OCI-LY3 (cell line): ENCODE results near the gene APBB2.

Source experiments
- EZH2phosphoT487 ChIP-seq: fragments of 200-600 bp; shearing (Covaris generic); IDR thresholded peaks from 2 replicates; pipeline ENCODE4 v1.6.1; 2018; ENCODE audit warnings: antibody characterized with exemption, mixed run types, low read depth
- TF ChIP-seq, protein P1 (sequence below): fragments of 200-600, 300-600 bp; sonication (generic); IDR thresholded peaks from 2 replicates; pipeline ENCODE4 v1.5.1; 2014; ENCODE audit warnings: antibody characterized with exemption, low read length, low read depth

DNA sequence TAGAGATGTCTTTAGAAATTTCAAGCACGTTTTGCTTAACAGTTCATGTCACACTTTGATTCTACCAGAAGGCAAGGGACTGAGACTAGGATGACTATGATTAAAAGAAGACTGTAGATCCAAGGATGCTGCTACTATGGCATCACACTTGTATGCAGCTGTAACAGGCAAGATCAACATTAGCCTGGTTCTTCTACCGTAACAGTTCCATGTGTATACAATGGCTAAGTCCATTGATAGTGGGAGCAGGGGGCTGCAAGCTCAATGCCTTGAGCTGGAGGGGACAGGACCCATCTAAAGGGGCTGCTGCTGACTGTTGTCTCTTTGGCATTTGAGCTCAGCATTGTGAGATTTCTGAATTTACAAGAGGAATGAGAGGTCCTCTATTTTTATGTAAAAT lies 212.0 kb downstream of the APBB2 start:
- TF ChIP-seq, protein P1, sequence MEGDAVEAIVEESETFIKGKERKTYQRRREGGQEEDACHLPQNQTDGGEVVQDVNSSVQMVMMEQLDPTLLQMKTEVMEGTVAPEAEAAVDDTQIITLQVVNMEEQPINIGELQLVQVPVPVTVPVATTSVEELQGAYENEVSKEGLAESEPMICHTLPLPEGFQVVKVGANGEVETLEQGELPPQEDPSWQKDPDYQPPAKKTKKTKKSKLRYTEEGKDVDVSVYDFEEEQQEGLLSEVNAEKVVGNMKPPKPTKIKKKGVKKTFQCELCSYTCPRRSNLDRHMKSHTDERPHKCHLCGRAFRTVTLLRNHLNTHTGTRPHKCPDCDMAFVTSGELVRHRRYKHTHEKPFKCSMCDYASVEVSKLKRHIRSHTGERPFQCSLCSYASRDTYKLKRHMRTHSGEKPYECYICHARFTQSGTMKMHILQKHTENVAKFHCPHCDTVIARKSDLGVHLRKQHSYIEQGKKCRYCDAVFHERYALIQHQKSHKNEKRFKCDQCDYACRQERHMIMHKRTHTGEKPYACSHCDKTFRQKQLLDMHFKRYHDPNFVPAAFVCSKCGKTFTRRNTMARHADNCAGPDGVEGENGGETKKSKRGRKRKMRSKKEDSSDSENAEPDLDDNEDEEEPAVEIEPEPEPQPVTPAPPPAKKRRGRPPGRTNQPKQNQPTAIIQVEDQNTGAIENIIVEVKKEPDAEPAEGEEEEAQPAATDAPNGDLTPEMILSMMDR = no peak
- no peak for TF ChIP-seq EZH2phosphoT487
